Natural killer cell (primary cell): ENCODE measurements around the gene SORBS1. TPM values are rescaled to one million over a fixed set of nuclear protein-coding genes. Genes with fewer than 3 reads are reported as not detected.
A peak's percentile ranks its signal among the peaks of the same experiment; 100 is the strongest.

ENCODE experiments used
- ATAC-seq, 3 donors: fragments of 150-1000 bp in 2 of 3; fragments of 200-7000 bp in 1 of 3; cut with Tn5 transposase; 1 replicate in 1 of 3; 2 replicates in 2 of 3; pipeline ENCODE4 v1.10.0; 2021; ENCODE audit warnings: mild to moderate bottlenecking in 2 of 3, moderate library complexity in 2 of 3
- DNase-seq, 2 donors: peaks; one replicate each; pipeline versions ENCODE4 v3.0.0 to v3.0.0-alpha.2; 2013 to 2021; ENCODE audit warnings: mixed read lengths in 1 of 2
- H3K27ac ChIP-seq: one replicate; pipeline ENCODE4 v1.5.1; 2013; ENCODE audit warnings: mild to moderate bottlenecking, low read length
- H3K27me3 ChIP-seq: one replicate; pipeline ENCODE4 v1.6.1; 2013; ENCODE audit warnings: low read length; ENCODE audit not compliant: control insufficient read depth, insufficient read depth
- H3K36me3 ChIP-seq: one replicate; pipeline ENCODE4 v1.6.1; 2013; ENCODE audit warnings: low read length; ENCODE audit not compliant: control insufficient read depth, insufficient read depth
- H3K4me1 ChIP-seq: one replicate; pipeline ENCODE4 v1.6.1; 2013; ENCODE audit warnings: low read length; ENCODE audit not compliant: control insufficient read depth, insufficient read depth
- H3K4me3 ChIP-seq: one replicate; pipeline ENCODE4 v1.5.1; 2013; ENCODE audit warnings: low read length
- H3K9me3 ChIP-seq: one replicate; pipeline ENCODE4 v1.6.1; 2013; ENCODE audit warnings: low read length; ENCODE audit not compliant: control insufficient read depth, insufficient read depth
- H3K27ac Mint-ChIP-seq, 2 donors: one replicate each; pipeline ENCODE4 v1.8.0; 2022; ENCODE audit warnings: mild to moderate bottlenecking in 2 of 2, mixed read lengths in 2 of 2, moderate library complexity in 1 of 2
- H3K27me3 Mint-ChIP-seq, 2 donors: one replicate each; pipeline ENCODE4 v1.8.0; 2022; ENCODE audit warnings: low read depth in 2 of 2, mixed read lengths in 2 of 2
- H3K36me3 Mint-ChIP-seq: one replicate; pipeline ENCODE4 v1.8.0; 2022; ENCODE audit warnings: mixed read lengths
- H3K4me1 Mint-ChIP-seq, 2 donors: one replicate each; pipeline ENCODE4 v1.8.0; 2022; ENCODE audit warnings: mixed read lengths in 2 of 2
- H3K4me3 Mint-ChIP-seq: one replicate; pipeline ENCODE4 v1.8.0; 2022; ENCODE audit warnings: mild to moderate bottlenecking, moderate library complexity, mixed read lengths
- H3K9me3 Mint-ChIP-seq, 2 donors: one replicate each; pipeline ENCODE4 v1.8.0; 2022; ENCODE audit warnings: mixed read lengths in 2 of 2
- CTCF ChIP-seq: fragments of 200-600 bp; IDR thresholded peaks from one replicate; pipeline ENCODE4 v1.8.0; 2022; ENCODE audit warnings: antibody characterized with exemption
- WGBS: methylation state at CpG from one replicate; pipeline ENCODE4 v1.1.7; 2013; ENCODE audit warnings: missing lambda C conversion rate; ENCODE audit not compliant: insufficient coverage; 5-methylcytosine and 5-hydroxymethylcytosine counted together
- intact Hi-C: fragments of 100-400 bp; cut with micrococcal nuclease; formaldehyde crosslinking; loops from one replicate; pipeline ENCODE4 v1.14.2; 2022
- total RNA-seq, 4 donors: library from RNA; stranded (reverse); fragments of 120-200 nt in 1 of 4; gene quantifications; one replicate each; pipeline versions ENCODE4 v1.2.3 to v1.2.4, GENCODE V29; 2013 to 2022

SORBS1 gene
- total RNA-seq, 3 donors from 2014 or later (not counting 1 experiment from before 2014, with no cell fraction given) = 2.4 to 5.4 (median 2.8) TPM

GRCh38 chr10:95373660-95374059 is 187.5 kb downstream of the SORBS1 start:
- Histone ChIP-seq H3K27ac (no peak overlapping the region), H3K27me3 (no peaks in the 10 kb centered on the region), H3K9me3 (no peaks in the 10 kb centered on the region), H3K36me3 (no peaks in the 10 kb centered on the region), H3K4me1 (no peaks in the 10 kb centered on the region), H3K4me3 (no peak overlapping the region)
- no peak for DNase-seq
- intact Hi-C loops = no loop called here
- no peak for ATAC-seq
- Mint-ChIP-seq H3K4me3 (no peak overlapping the region), H3K9me3 (peaks cover 3 to 5% of the 10 kb centered on the region in 2 donors), H3K27me3 (peaks cover 15 to 17% of the 10 kb centered on the region in 2 donors), H3K36me3 (no peaks in the 10 kb centered on the region), H3K4me1 (no peaks in the 10 kb centered on the region), H3K27ac (no peak overlapping the region)
- TF ChIP-seq CTCF = no peak

GRCh38 chr10:95364342-95364741 is 196.8 kb downstream of the SORBS1 start:
- H3K36me3 Mint-ChIP-seq = no peaks in the 10 kb centered on the region
- Histone ChIP-seq H3K36me3 (no peaks in the 10 kb centered on the region), H3K27me3 (no peaks in the 10 kb centered on the region), H3K4me1 (no peaks in the 10 kb centered on the region), H3K27ac (no peak overlapping the region), H3K4me3 (no peak overlapping the region), H3K9me3 (no peaks in the 10 kb centered on the region)
- H3K4me3 Mint-ChIP-seq = no peak overlapping the region
- H3K27me3 Mint-ChIP-seq = peaks cover 11 to 13% of the 10 kb centered on the region in 2 donors
- no peak for DNase-seq
- H3K4me1 Mint-ChIP-seq = no peaks in the 10 kb centered on the region
- TF ChIP-seq CTCF = no peak
- ATAC-seq = no peak
- intact Hi-C loops = no loop called here
- H3K9me3 Mint-ChIP-seq = no peaks in the 10 kb centered on the region
- WGBS = 84% methylated on average over 6 of the region's 6 CpGs
- no peak overlapping the region for H3K27ac Mint-ChIP-seq

- DNase-seq = peak in 1 of 2 donors; percentile 80
- H3K4me3 Mint-ChIP-seq = no peak overlapping the region
- intact Hi-C loops = loop anchor here (1.0 kb wide), 3 partner anchors 117 to 230 kb away; no protein-coding TSS in a partner anchor
Observed at GRCh38 chr10:95363303-95363912, 197.8 kb downstream of the SORBS1 start.

More at GRCh38 chr10:95363303-95363912, 197.8 kb downstream of the SORBS1 start:
- Histone ChIP-seq H3K27ac (no peak overlapping the region), H3K4me3 (no peak overlapping the region), H3K27me3 (no peaks in the 10 kb centered on the region), H3K9me3 (no peaks in the 10 kb centered on the region), H3K36me3 (no peaks in the 10 kb centered on the region), H3K4me1 (no peaks in the 10 kb centered on the region)
- peak; percentile 93 for TF ChIP-seq CTCF
- no peaks in the 10 kb centered on the region for H3K4me1 Mint-ChIP-seq
- peak; percentile 65 to 83 (median 75) for ATAC-seq
- no CpG with 5 or more reads among the region's 2 CpGs for WGBS
- no peak overlapping the region for H3K27ac Mint-ChIP-seq
- no peaks in the 10 kb centered on the region for H3K36me3 Mint-ChIP-seq
- no peaks in the 10 kb centered on the region for H3K9me3 Mint-ChIP-seq
- H3K27me3 Mint-ChIP-seq = peaks cover 7 to 13% of the 10 kb centered on the region in 2 donors
